DMS 273 (cell line): ENCODE measurements around the gene MRPL18.
"Not testable (repeated sequence)": the region's sequence is repeated elsewhere in the genome, so short reads cannot be mapped to it uniquely, and the experiment has no call there.

ENCODE experiments used
- DNase-seq: peaks from one replicate; lab custom pipeline; 2025; ENCODE audit not compliant: unreplicated experiment; lab: John Stamatoyannopoulos, UW

Gene MRPL18

GRCh38 chr6:159772196-159772595, 18.1 kb upstream of the MRPL18 start:
- DNase-seq: no peak

DNA sequence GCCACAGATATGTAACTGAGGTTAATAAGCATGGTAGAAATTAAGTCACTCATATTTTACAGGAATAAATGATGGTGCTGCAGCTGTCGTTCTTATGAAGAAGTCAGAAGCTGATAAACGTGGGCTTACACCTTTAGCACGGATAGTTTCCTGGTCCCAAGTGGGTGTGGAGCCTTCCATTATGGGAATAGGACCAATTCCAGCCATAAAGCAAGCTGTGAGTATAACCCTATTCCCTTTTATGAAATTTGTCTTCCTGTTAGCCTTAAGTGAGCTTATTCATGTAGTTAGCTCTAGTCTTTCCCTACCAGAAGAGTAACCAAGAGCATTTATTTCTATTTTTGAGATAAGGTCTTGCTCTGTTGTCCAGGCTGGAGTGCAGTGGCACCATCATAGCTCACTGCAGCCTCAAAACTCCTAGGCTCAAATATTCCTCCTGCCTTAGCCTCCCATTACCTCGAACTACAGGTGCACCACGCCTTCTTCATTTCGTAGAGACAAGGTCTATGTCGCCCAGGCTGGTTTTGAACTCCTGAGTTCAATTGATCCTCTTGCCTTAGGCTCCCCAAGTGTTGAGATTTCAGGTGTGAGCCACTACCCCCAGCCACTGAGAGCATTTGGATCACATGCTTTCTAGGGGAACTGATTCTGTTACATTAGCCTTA, 12.9 kb upstream of the MRPL18 start:
- DNase-seq: peak; percentile 21

- DNase-seq: no peak
These were observed 12.1 kb upstream of the MRPL18 start for GRCh38 chr6:159778131-159778530.

DNA sequence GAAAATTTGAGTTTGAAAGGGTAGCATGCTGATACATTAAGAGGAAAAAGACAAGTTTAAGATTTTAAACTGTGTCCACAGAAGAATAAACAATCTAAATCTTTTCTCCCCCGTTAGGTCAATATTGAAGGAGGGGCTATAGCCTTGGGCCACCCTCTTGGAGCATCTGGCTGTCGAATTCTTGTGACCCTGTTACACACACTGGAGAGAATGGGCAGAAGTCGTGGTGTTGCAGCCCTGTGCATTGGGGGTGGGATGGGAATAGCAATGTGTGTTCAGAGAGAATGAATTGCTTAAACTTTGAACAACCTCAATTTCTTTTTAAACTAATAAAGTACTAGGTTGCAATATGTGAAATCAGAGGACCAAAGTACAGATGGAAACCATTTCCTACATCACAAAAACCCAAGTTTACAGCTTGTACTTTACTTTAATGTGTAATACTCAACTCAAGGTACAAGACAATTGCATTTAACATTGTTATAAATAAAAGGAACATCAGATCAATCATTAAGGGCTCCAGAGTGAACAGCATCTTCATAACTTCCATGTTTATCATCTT, 11.6 kb upstream of the MRPL18 start:
- no peak for DNase-seq

DNA sequence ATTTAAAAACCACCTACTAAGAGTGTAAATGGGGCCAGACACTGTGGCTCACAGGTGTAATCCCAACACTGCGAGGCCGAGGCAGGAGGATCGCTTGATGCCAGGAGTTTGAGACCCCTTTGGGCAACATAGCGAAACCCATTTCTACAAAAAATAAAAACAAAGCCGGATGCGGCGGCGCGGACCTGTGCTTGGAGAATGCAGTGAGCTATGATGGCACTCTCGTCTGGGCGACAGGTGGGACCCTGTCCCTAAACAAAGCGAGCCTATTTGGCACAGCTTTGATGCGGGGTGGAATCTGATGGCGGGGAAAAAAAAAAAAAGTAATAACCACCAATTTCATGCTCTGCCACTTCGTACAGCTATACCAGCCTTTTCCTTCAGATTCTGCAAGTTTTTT, 2.0 kb upstream of the MRPL18 start:
- DNase-seq: peak; percentile 35

DNA sequence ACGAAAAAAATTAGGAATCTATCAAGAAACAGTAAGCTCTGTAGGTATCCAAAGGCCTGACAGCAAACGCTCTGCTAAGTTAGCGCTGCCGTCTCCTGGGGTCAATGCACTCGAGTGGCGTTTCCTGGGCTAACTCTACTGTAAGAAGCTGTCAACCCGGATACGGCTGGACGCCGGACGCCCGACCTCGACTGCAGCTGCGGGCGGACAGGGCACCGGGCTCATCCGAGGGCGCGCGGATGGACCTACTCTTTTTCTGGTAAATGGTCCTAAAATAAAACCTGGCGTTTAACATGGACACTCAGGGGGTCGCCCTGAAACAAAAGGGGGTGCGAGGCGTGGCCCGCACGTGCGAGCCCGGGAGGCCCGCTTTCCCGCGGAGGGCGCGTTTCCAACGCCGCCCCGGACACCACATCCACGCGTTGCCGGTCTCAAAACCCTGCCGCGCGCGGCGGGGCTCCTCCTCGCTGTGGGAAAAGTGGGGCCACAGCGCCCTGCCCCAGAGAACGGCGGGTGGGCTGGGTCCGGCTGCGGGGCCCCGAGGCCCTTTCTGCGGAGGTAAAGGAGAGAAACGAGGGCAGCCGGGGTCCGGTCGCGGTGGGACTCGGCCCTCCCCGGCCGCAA, 1.4 kb upstream of the MRPL18 start:
- DNase-seq: peak; percentile 59

DNA sequence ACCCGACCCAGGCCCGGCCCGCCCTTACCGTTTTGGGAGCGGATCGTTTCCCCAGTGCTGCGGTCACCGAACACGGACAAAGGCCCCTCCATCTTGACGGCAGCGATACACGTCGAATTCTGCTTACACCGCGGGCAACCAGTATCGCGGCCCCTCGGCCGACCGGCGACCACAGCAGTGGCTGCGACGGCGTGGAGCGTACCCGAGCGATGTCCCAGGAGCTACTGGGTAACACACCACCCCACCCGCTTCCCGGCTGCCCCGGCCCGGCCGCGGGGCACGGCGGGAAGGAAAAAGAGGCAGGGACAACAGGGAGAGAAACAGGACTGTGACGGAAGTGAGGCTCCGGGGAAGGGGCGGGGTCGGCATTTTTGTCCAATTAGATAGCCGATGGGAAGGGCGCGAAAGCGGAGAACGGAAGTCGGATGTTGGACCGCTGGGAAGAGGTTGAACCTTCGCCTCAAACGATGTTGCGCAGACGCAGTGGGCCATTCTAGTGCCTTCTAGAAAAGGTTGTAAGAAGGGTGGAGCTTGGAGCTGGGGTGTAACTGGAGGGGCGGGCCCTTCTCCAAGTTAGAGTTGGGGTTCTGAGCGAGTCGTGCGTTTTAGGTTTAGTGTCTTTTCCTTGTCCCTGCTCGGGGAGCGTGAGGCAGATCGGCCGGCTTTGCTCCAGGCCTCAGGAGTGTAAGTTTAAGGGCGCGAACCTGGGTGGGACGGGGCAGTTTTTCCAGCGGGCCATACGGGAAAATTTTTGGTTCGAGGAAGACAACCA, 704 bp upstream of the MRPL18 start, which contains the start of gene TCP1:
Gene TCP1, minus strand, starts transcription at position 226 of the 772 bp plus-strand sequence. Its CDS starts 134 bp downstream, at position 92.
- DNase-seq: peak; percentile 100

GRCh38 chr6:159790956-159791598, 810 bp downstream of the MRPL18 start:
- peak; percentile 49 for DNase-seq

- DNase-seq: not testable (repeated sequence)
These were observed 4.7 kb downstream of the MRPL18 start for GRCh38 chr6:159794976-159795375.

DNA sequence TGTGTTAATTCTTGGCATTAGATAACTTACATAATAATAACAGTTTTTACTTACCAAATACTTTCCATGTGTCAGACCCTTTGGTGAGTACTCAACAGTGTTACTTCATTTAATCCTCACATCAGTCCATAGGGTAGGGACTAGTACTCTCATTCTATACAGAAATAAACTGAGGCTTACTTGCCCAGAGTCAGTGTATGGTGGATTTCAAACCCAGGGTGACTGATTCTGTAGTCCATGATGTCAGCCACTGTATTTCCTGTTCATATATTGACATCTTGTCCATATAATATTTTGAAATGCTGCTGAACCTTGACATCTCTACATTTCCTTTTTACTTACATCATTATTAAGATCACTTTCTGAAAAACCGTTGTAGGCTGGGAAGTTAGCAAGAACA, 7.3 kb downstream of the MRPL18 start:
- no peak for DNase-seq

DNA sequence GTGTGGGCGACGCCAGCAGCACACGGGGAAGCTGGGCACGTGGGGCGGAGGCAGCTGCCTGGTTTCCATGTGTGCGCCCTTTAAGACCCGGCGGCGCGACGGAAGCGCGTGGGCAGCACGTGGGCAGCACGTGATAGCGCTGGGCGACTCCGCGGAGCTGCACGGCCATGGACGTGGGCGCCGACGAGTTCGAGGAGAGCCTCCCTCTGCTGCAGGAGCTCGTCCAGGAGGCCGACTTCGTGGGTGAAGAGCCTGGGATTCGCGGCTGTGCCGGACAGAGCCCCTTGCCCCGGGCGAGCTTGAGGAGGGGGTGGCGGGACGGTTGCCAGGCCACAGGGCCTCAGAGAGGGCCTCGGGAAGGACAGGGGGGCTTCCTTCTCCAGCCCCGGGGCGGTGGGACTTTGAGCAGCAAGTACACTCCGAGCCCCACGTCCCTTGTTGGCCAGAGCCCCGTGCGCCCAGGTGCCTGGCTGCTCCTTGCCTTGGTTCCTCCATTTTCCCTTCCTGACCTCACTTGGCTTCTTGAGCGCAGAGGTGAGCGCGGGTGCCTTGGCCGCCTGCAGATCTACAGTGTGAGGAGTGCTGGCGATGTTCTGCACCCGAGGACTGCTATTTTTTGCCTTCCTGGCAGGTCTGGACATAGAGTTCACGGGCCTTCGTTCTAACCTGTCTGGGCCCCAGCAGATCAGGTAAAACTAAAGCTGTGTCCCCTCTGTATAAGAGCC, 10.0 kb downstream of the MRPL18 start, which contains the start of gene PNLDC1:
Gene PNLDC1, plus strand, starts transcription at position 136 of the 725 bp plus-strand sequence. Its CDS starts 32 bp downstream, at position 168.
- no peak for DNase-seq

- DNase-seq: no peak
These were observed 11.7 kb downstream of the MRPL18 start for GRCh38 chr6:159801935-159802334.

DNA sequence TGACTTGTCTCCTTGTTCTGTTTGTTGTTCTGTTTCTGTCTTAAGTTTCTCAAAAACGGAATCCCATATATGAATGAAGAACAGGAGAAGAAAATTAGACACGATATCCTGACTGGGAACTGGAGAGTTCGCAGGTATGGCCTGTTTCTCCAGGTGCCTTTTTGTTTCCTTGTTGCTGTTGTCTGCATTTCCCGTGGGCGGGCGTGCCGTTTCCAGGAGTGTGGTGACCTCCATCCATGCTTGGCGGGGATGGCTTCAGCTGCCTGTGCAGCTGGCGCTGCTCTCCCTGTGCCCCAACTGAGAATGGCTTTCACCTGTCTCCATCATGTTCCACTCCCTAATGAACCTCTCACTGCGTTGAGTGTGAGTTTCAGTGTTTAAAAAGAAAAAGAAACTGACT, 14.2 kb downstream of the MRPL18 start:
- DNase-seq: no peak

DNA sequence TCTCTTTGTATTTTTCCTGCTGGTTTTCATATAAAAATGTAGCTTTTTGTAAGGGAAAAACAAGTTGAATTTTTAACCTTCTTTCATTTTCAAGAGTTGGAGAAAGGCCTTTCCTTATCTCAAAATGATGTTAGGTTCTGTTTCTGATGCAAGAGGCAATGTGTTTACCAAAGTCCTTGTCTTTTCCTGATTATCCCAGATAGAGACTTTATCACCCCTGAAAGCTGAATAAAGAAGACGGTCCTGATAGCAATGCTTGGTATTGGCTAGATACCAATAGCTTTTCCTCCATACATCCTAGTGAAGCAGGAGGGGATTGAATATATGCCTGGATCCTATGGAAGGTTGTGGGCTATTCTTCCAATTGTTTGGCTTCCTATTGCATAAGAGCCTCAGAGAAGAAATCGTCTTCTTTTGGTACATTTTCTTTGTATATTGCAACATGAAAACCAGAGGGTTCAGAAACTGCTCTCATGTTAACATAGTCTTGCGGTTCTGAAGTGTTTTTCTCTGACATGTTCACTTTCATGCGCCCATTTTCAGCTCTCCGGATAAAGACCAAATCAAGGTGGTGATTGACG, 15.3 kb downstream of the MRPL18 start:
- DNase-seq: no peak

DNA sequence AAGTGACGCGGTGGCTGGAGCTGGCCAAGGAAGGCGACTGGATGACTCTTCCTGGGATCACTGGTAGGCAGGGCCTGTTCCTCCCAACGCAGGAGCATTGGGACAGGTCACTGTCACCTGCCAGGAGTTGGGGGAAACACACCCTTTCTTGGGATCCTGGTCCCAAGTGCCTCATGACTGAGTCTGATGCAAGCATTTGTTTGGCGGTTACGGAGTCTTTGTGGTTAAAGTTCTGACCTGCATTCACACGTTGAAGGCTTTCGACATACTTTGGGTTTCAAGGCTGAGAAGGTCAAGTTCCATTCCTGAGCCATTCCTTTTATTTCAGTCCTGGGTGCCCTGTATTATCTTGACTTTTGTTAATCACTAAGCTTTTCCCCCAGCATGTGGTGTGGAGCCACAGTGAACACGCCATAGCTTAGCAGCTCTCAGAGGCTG, 15.8 kb downstream of the MRPL18 start:
- no peak for DNase-seq

DNA sequence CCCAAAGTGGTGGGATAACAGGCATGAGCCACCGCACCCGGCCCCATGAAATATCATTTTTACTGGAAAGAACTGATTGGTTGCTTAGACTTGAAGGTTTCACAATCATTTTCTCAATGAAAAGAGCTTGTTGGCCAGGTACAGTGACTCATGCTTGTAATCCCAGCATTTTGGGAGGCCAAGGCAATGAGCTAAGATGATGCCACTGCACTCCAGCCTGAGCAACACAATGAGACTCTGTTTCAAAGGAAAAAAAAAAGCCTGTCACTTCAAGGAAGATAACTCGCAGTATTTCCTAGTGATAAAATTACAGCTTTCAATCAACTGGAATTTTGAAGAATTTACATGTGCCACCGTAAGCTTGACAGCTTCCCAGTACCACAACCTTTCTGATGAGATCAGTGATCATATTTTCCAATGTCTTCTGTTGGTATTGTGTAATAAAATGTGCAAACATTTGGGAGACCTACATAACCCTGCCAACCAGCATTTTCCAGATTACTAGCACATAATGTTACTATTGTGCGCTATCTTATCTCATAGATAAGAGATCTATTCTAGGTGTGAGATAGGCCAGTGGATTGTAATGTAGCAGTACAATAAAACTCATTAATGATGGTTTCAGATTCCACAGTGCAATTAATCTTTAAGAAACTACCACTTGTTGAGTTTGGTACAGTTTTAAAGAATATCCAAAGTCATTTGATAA, 17.0 kb downstream of the MRPL18 start:
- DNase-seq: no peak

DNA sequence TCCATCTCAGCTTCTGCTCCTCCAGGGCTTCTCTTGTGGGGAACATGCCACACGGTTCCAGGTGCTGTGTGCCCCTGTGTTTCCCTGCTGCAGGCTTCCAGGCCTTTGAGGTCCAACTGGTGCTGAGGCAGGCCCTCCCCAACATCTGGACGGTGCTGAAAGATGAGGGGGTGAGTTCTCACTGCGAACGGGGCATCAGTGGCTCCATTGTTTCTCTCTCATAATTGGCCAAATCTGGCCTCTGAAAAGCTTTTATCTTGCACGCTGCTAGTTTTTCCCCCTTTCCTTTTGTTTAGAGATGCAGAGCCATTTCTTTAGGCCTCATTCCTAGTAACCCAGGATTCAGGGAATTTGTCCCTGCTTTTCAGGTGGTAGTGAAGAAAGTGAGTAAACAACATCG, 18.4 kb downstream of the MRPL18 start:
- DNase-seq: no peak

DNA sequence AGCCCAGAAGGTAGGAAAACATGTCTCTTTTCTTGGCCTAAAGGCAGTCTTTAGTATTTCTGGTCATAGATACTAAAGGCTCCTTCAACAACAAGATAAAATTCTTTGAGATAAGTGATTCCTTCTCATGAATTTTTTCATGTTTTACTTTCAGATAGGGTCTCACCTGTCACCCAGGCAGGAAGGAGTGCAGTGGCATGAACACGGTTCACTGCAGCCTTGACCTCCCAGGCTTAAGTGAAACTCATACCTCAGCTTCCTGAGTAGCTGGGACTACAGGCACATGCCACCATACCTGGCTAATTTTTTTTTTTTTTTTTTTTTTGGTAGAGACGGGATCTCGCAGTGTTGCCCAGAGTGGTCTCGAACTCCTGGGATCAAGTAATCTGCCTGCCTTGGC, 18.9 kb downstream of the MRPL18 start:
- no peak for DNase-seq

DNA sequence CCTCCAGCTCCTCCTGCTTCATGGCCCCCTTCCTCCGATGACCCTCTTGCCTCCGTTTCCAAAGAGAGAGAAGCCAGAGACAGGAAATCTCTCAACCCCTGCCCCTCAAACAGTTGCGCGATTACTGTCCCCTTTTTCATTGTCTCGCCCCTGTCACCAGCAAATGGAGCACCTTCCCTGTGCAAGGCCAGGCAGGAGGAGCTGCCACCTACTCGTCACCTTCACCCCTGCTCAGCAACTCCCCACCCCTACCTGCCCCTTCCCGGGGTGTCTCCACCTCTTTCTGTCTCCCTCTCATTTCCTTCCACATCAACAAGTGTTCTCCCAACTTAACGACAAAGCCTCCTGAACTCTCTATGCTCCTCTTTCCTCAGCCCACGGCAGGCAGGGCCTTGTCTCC, 23.5 kb downstream of the MRPL18 start:
- no peak for DNase-seq
